ENCODE data around the gene SV2B.

SV2B gene

DNA sequence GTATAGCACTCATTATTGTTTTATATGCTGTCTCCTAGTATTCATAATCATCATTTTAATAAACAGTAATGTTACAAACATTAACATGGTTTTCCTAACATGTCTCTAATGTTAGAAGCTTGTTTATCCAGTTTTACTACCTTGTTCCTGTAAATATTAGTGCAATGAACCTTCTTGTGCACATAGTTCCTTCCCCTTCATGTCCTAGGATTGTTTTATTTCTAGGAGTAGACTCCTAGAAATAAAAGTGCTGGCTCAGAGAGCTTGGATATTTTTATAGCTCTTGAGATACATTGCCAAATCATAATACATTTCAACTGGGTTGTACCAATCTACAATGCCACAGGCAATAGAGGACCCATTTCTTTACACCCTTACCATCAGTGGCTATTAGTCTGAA lies 161.3 kb downstream of the SV2B start:
- Histone ChIP-seq H3K9me3 (ENCODE audit: low read depth, low read length) (no peaks in the 10 kb centered on the region), H3K36me3 (ENCODE audit: insufficient read depth, low read length) (no peaks in the 10 kb centered on the region), H3K27ac (no peak overlapping the region), H3K9ac (ENCODE audit: insufficient read length) (no peak overlapping the region), H3K4me3 (no peak overlapping the region)
- TF ChIP-seq POLR2AphosphoS5 (IDR thresholded peaks at IDR 0.05; ENCODE audit: borderline replicate concordance, low read depth, low read length) (no peak), EZH2 (IDR thresholded peaks at IDR 0.05) (no peak), FOXP2 (optimal IDR thresholded peaks at IDR 0.05; ENCODE audit: control extremely low read depth, extremely low read length, insufficient read depth) (no peak)
- DNase-seq (ENCODE audit: low read depth, low spot score), result no peak

DNA sequence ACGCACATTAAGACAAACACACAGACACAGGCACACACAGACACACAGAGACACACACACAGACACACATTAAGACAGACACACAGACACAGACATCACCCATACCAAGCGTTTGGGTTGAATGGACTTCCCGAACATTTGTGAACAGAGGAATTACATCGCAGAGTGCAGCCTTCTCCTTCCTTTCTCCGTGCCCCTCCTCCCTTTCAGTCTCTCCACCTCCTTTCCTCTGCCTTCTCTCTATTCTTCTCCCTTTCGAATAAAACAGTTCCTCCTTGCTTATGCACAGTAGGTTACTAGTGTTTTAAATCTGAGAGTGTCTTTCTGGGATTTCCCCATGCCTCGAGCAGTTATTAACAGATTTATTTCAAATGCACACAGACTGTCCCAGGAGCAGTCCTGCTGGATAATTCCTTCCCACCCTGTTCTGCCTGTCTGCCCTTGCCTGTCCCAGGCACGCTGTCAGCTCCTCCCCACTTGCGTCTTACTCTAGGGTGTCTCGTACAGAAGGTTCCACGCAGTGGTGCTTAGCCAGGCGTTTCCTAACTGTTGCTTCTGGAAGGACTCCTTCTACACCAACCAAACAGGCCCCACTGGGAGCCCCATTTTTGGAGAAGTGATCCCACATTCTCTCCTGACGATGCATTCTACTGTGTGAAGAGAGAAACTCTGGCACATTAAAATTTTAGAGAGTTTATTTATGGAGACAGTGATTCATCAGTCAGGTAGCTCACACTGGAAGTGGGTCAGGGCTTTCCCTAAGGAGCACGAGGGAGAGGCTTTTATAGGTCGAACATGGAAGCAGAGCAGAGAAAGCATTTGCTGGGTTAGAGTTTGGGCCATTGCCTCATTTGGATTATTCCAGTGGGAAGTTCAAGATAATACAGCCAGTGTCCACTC lies 163.8 kb downstream of the SV2B start:
- H3K27ac ChIP-seq, result no peak overlapping the region
- no peaks in the 10 kb centered on the region for H3K9me3 ChIP-seq (ENCODE audit: low read depth, low read length)
- no peak overlapping the region for H3K9ac ChIP-seq (ENCODE audit: insufficient read length)
- no peak for DNase-seq (ENCODE audit: low read depth, low spot score)
- no peak overlapping the region for H3K4me3 ChIP-seq
- no peaks in the 10 kb centered on the region for H3K36me3 ChIP-seq (ENCODE audit: insufficient read depth, low read length)
- no peak for TF ChIP-seq POLR2AphosphoS5 (IDR thresholded peaks at IDR 0.05; ENCODE audit: borderline replicate concordance, low read depth, low read length)
- TF ChIP-seq FOXP2 (optimal IDR thresholded peaks at IDR 0.05; ENCODE audit: control extremely low read depth, extremely low read length, insufficient read depth), result no peak
- TF ChIP-seq EZH2 (IDR thresholded peaks at IDR 0.05), result no peak

DNA sequence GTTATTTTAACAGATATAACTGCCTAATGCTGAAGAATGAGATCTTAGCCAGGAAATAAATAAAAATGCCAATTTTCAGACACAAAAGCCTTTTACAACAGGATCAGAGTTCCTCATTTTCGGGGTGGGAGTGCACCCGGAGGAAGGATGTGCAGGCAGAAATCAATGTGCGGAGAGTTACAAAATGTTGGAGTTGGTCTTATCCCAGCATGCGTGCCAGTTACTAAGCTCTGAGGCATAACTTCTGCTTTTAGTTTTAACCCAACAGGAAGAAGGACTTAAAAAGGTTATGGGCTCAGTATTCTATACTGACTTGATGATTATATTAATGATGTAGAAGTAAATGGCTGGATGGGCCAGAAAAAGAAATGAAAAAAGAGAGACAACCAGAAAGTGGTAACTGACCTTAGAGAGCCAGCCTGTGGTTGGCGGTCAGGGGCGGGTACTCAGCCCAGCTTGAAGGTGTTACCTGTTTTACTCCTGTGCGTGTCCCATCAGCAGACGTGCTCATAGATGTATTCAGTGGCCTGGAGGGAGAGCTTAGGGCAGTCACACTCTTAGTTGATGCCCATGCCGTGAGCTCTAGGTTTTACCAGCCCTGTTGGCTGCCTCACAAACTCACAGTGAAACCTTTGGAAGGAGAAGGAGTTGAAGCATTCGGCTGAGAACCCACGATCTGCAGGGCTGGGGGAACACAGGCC lies 164.7 kb downstream of the SV2B start:
- no peaks in the 10 kb centered on the region for H3K36me3 ChIP-seq (ENCODE audit: insufficient read depth, low read length)
- H3K9ac ChIP-seq (ENCODE audit: insufficient read length), result no peak overlapping the region
- H3K9me3 ChIP-seq (ENCODE audit: low read depth, low read length), result no peaks in the 10 kb centered on the region
- H3K4me3 ChIP-seq, result no peak overlapping the region
- TF ChIP-seq FOXP2 (optimal IDR thresholded peaks at IDR 0.05; ENCODE audit: control extremely low read depth, extremely low read length, insufficient read depth) (no peak), POLR2AphosphoS5 (IDR thresholded peaks at IDR 0.05; ENCODE audit: borderline replicate concordance, low read depth, low read length) (no peak), EZH2 (IDR thresholded peaks at IDR 0.05) (no peak)
- H3K27ac ChIP-seq, result no peak overlapping the region
- no peak for DNase-seq (ENCODE audit: low read depth, low spot score)

- H3K36me3 ChIP-seq (ENCODE audit: insufficient read depth, low read length), result no peaks in the 10 kb centered on the region
- no peaks in the 10 kb centered on the region for H3K9me3 ChIP-seq (ENCODE audit: low read depth, low read length)
- H3K27ac ChIP-seq, result no peak overlapping the region
- no peak for DNase-seq (ENCODE audit: low read depth, low spot score)
- H3K9ac ChIP-seq (ENCODE audit: insufficient read length), result no peak overlapping the region
- TF ChIP-seq FOXP2 (optimal IDR thresholded peaks at IDR 0.05; ENCODE audit: control extremely low read depth, extremely low read length, insufficient read depth) (no peak), POLR2AphosphoS5 (IDR thresholded peaks at IDR 0.05; ENCODE audit: borderline replicate concordance, low read depth, low read length) (no peak)
- H3K4me3 ChIP-seq, result no peak overlapping the region
These were observed 165.4 kb downstream of the SV2B start for GRCh38 chr15:91265416-91265940.

- no peaks in the 10 kb centered on the region for H3K9me3 ChIP-seq (ENCODE audit: low read depth, low read length)
- no peak overlapping the region for H3K9ac ChIP-seq (ENCODE audit: insufficient read length)
- DNase-seq (ENCODE audit: low read depth, low spot score), result no peak
- no peak overlapping the region for H3K27ac ChIP-seq
- H3K36me3 ChIP-seq (ENCODE audit: insufficient read depth, low read length), result no peaks in the 10 kb centered on the region
- H3K4me3 ChIP-seq, result no peak overlapping the region
- TF ChIP-seq FOXP2 (optimal IDR thresholded peaks at IDR 0.05; ENCODE audit: control extremely low read depth, extremely low read length, insufficient read depth) (no peak), EZH2 (IDR thresholded peaks at IDR 0.05) (no peak), POLR2AphosphoS5 (IDR thresholded peaks at IDR 0.05; ENCODE audit: borderline replicate concordance, low read depth, low read length) (no peak)
These were observed 168.5 kb downstream of the SV2B start for GRCh38 chr15:91268510-91268909.

DNA sequence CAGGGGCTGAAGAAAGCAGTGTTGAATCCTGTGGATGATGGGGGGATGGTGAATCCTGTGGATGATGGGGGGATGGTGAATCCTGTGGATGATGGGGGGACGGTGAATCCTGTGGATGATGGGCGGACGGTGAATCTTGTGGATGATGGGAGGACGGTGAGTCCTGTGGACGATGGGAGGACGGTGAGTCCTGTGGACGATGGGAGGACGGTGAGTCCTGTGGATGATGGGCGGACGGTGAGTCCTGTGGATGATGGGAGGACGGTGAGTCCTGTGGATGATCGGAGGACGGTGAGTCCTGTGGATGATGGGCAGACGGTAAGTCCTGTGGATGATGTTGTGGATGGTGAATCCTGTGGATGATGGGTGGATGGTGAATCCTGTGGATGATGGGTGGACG lies 170.7 kb downstream of the SV2B start:
- H3K9me3 ChIP-seq (ENCODE audit: low read depth, low read length), result peaks cover 4% of the 10 kb centered on the region; the same call in 1 of the 2 replicates
- no peak overlapping the region for H3K9ac ChIP-seq (ENCODE audit: insufficient read length)
- H3K36me3 ChIP-seq (ENCODE audit: insufficient read depth, low read length), result no peaks in the 10 kb centered on the region
- no peak for DNase-seq (ENCODE audit: low read depth, low spot score)
- TF ChIP-seq EZH2 (IDR thresholded peaks at IDR 0.05) (no peak), FOXP2 (optimal IDR thresholded peaks at IDR 0.05; ENCODE audit: control extremely low read depth, extremely low read length, insufficient read depth) (no peak), POLR2AphosphoS5 (IDR thresholded peaks at IDR 0.05; ENCODE audit: borderline replicate concordance, low read depth, low read length) (no peak)
- no peak overlapping the region for H3K27ac ChIP-seq
- H3K4me3 ChIP-seq, result no peak overlapping the region

GRCh38 chr15:91271565-91272153 lies 171.6 kb downstream of the SV2B start:
- H3K9ac ChIP-seq (ENCODE audit: insufficient read length), result no peak overlapping the region
- H3K27ac ChIP-seq, result no peak overlapping the region
- 0 out of 2 replicates have a peak overlapping the region, but pooled peaks have one; percentile 35 for H3K4me3 ChIP-seq
- DNase-seq (ENCODE audit: low read depth, low spot score), result no peak
- TF ChIP-seq FOXP2 (optimal IDR thresholded peaks at IDR 0.05; ENCODE audit: control extremely low read depth, extremely low read length, insufficient read depth) (no peak), POLR2AphosphoS5 (IDR thresholded peaks at IDR 0.05; ENCODE audit: borderline replicate concordance, low read depth, low read length) (no peak), EZH2 (IDR thresholded peaks at IDR 0.05) (no peak)
- peaks cover 8% of the 10 kb centered on the region; the same call in 1 of the 2 replicates for H3K9me3 ChIP-seq (ENCODE audit: low read depth, low read length)
- H3K36me3 ChIP-seq (ENCODE audit: insufficient read depth, low read length), result no peaks in the 10 kb centered on the region

- no peaks in the 10 kb centered on the region for H3K36me3 ChIP-seq (ENCODE audit: insufficient read depth, low read length)
These were observed 175.8 kb downstream of the SV2B start for GRCh38 chr15:91275844-91276243.

More at GRCh38 chr15:91275844-91276243, 175.8 kb downstream of the SV2B start:
- H3K9me3 ChIP-seq (ENCODE audit: low read depth, low read length), result peaks cover 8% of the 10 kb centered on the region; the same call in 1 of the 2 replicates
- H3K9ac ChIP-seq (ENCODE audit: insufficient read length), result no peak overlapping the region
- DNase-seq (ENCODE audit: low read depth, low spot score), result no peak
- no peak overlapping the region for H3K27ac ChIP-seq
- TF ChIP-seq POLR2AphosphoS5 (IDR thresholded peaks at IDR 0.05; ENCODE audit: borderline replicate concordance, low read depth, low read length) (no peak), FOXP2 (optimal IDR thresholded peaks at IDR 0.05; ENCODE audit: control extremely low read depth, extremely low read length, insufficient read depth) (no peak), EZH2 (IDR thresholded peaks at IDR 0.05) (no peak)
- H3K4me3 ChIP-seq, result no peak overlapping the region

Measured in SK-N-MC (cell line).